ENCODE data around the gene SCNM1. TPM values are rescaled to one million over a fixed set of nuclear protein-coding genes. Genes with fewer than 3 reads are reported as not detected.

Gene SCNM1
- polyA plus RNA-seq, 1 donor (not counting 4 experiments of a cell fraction or from before 2014, with no cell fraction given): 26.2 TPM

DNA sequence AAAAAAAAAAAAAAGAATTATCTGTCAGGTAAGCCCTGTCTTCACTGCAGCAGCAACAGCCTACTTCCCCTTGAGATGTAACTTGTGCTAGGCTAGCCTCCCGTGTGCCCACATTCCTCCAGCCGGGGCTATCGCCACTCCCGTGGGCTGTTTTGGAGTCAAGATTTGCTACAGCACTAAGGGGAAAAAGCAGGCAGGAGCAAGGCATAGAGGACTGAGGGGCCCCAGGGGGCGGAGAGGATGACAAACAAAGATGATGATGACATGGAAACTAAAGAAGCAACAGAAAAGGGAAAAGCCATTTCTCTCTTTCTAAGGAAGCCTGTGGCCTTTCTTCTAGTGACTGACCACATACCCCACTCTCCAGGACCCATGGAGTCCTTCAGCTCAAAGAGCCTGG, 7.6 kb upstream of the SCNM1 start:
- Histone ChIP-seq H3K27ac (ENCODE audit: control insufficient read depth, insufficient read depth, low read length) (no peak overlapping the region), H3K79me2 (ENCODE audit: control insufficient read depth, insufficient read depth, low read length) (no peaks in the 10 kb centered on the region), H3K9me3 (ENCODE audit: control insufficient read depth, low read depth, low read length) (no peaks in the 10 kb centered on the region), H3K4me3 (ENCODE audit: control insufficient read depth in 2 of 3, extremely low read depth in 1 of 3, insufficient read depth in 2 of 3, low read depth in 1 of 3, low read length in 3 of 3) (no peak overlapping the region), H3K4me2 (ENCODE audit: control insufficient read depth, extremely low read depth, insufficient read depth, low read depth, low read length) (no peak overlapping the region), H4K20me1 (ENCODE audit: control insufficient read depth, extremely low read depth, insufficient read depth, low read length) (no peaks in the 10 kb centered on the region), H3K4me1 (ENCODE audit: control insufficient read depth, extremely low read depth, insufficient read depth, low read length) (peaks cover 3% of the 10 kb centered on the region), H3K9me1 (ENCODE audit: control insufficient read depth, extremely low read depth, insufficient read depth, low read length) (no peaks in the 10 kb centered on the region), H3K27me3 (ENCODE audit: control insufficient read depth, extremely low read depth, insufficient read depth, low read length) (no peaks in the 10 kb centered on the region), H2AFZ (ENCODE audit: control insufficient read depth, low read length) (no peak overlapping the region), H3K9ac (ENCODE audit: control insufficient read depth, extremely low read depth, insufficient read depth, low read length) (no peak overlapping the region), H3K36me3 (ENCODE audit: control insufficient read depth in 2 of 2, extremely low read depth in 1 of 2, insufficient read depth in 2 of 2, low read length in 2 of 2) (peaks cover 10 to 21% of the 10 kb centered on the region in 2 experiments)
- dilution Hi-C loops (cut with MboI; ENCODE audit: extremely low pct_ligation_motif_present, low sequenced_read_pairs): no loop called here
- DNase-seq (ENCODE audit: low read depth, low spot score): no peak
- no peak for TF ChIP-seq EZH2 (IDR thresholded peaks at IDR 0.05; ENCODE audit: low read length)
- TF ChIP-seq, protein P1, sequence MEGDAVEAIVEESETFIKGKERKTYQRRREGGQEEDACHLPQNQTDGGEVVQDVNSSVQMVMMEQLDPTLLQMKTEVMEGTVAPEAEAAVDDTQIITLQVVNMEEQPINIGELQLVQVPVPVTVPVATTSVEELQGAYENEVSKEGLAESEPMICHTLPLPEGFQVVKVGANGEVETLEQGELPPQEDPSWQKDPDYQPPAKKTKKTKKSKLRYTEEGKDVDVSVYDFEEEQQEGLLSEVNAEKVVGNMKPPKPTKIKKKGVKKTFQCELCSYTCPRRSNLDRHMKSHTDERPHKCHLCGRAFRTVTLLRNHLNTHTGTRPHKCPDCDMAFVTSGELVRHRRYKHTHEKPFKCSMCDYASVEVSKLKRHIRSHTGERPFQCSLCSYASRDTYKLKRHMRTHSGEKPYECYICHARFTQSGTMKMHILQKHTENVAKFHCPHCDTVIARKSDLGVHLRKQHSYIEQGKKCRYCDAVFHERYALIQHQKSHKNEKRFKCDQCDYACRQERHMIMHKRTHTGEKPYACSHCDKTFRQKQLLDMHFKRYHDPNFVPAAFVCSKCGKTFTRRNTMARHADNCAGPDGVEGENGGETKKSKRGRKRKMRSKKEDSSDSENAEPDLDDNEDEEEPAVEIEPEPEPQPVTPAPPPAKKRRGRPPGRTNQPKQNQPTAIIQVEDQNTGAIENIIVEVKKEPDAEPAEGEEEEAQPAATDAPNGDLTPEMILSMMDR (optimal IDR thresholded peaks at IDR 0.05 in 1 of 3, IDR thresholded peaks at IDR 0.05 in 1 of 3, conservative IDR thresholded peaks at IDR 0.05 in 1 of 3; ENCODE audit: extremely low read depth in 1 of 3, insufficient read depth in 2 of 3, low read length in 3 of 3): no peak
- FAIRE-seq: no peak

DNA sequence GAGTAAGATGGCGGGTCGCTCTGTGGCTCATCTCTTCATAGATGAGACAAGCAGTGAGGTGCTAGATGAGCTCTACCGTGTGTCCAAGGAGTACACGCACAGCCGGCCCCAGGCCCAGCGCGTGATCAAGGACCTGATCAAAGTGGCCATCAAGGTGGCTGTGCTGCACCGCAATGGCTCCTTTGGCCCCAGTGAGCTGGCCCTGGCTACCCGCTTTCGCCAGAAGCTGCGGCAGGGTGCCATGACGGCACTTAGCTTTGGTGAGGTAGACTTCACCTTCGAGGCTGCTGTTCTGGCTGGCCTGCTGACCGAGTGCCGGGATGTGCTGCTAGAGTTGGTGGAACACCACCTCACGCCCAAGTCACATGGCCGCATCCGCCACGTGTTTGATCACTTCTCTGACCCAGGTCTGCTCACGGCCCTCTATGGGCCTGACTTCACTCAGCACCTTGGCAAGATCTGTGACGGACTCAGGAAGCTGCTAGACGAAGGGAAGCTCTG, 7.1 kb upstream of the SCNM1 start:
- Histone ChIP-seq H4K20me1 (ENCODE audit: control insufficient read depth, extremely low read depth, insufficient read depth, low read length) (no peaks in the 10 kb centered on the region), H3K4me1 (ENCODE audit: control insufficient read depth, extremely low read depth, insufficient read depth, low read length) (peaks cover 3% of the 10 kb centered on the region), H3K27ac (ENCODE audit: control insufficient read depth, insufficient read depth, low read length) (no peak overlapping the region), H3K79me2 (ENCODE audit: control insufficient read depth, insufficient read depth, low read length) (no peaks in the 10 kb centered on the region), H3K27me3 (ENCODE audit: control insufficient read depth, extremely low read depth, insufficient read depth, low read length) (no peaks in the 10 kb centered on the region), H3K36me3 (ENCODE audit: control insufficient read depth in 2 of 2, extremely low read depth in 1 of 2, insufficient read depth in 2 of 2, low read length in 2 of 2) (peaks cover 10 to 21% of the 10 kb centered on the region in 2 experiments), H3K9me1 (ENCODE audit: control insufficient read depth, extremely low read depth, insufficient read depth, low read length) (no peaks in the 10 kb centered on the region), H2AFZ (ENCODE audit: control insufficient read depth, low read length) (no peak overlapping the region), H3K4me3 (ENCODE audit: control insufficient read depth in 2 of 3, extremely low read depth in 1 of 3, insufficient read depth in 2 of 3, low read depth in 1 of 3, low read length in 3 of 3) (no peak overlapping the region), H3K9me3 (ENCODE audit: control insufficient read depth, low read depth, low read length) (no peaks in the 10 kb centered on the region), H3K4me2 (ENCODE audit: control insufficient read depth, extremely low read depth, insufficient read depth, low read depth, low read length) (no peak overlapping the region), H3K9ac (ENCODE audit: control insufficient read depth, extremely low read depth, insufficient read depth, low read length) (no peak overlapping the region)
- DNase-seq (ENCODE audit: low read depth, low spot score) (no peak), FAIRE-seq (no peak)
- dilution Hi-C loops (cut with MboI; ENCODE audit: extremely low pct_ligation_motif_present, low sequenced_read_pairs): no loop called here
- TF ChIP-seq, protein P1 (optimal IDR thresholded peaks at IDR 0.05 in 1 of 3, IDR thresholded peaks at IDR 0.05 in 1 of 3, conservative IDR thresholded peaks at IDR 0.05 in 1 of 3; ENCODE audit: extremely low read depth in 1 of 3, insufficient read depth in 2 of 3, low read length in 3 of 3): no peak
- no peak for TF ChIP-seq EZH2 (IDR thresholded peaks at IDR 0.05; ENCODE audit: low read length)
